ENCODE data around the gene SPACA4. TPM values are rescaled to one million over a fixed set of nuclear protein-coding genes. Genes with fewer than 3 reads are reported as not detected.

SPACA4 gene
- total and polyA plus RNA-seq, 10 of the 15 experiments (the other 5 are each of a cell fraction or from before 2014, with no cell fraction given): not detected

- Histone ChIP-seq H3K4me2 (ENCODE audit: control insufficient read depth, insufficient read depth) (peak overlapping the region; percentile 92), H3K9ac (ENCODE audit: control insufficient read depth, insufficient read depth, low read length) (peak overlapping the region; percentile 66; the same call in 1 of the 2 replicates), H3K4me3 (peak overlapping the region; percentile 66), H4K20me1 (ENCODE audit: control insufficient read depth, insufficient read depth) (no peaks in the 10 kb centered on the region), H3K27me3 (replicated peaks in 1 of 2; ENCODE audit: control insufficient read depth in 2 of 2, insufficient read depth in 2 of 2, low read length in 1 of 2) (no peaks in the 10 kb centered on the region), H3K4me1 (ENCODE audit: control insufficient read depth, insufficient read depth, low read length) (peaks cover 22% of the 10 kb centered on the region), H3K36me3 (ENCODE audit: control insufficient read depth in 2 of 2, insufficient read depth in 2 of 2, low read length in 1 of 2) (peaks cover 4 to 5% of the 10 kb centered on the region in 2 experiments; a peak in 3 of 4 replicates), H3K27ac (ENCODE audit: control insufficient read depth, insufficient read depth) (peak overlapping the region; percentile 79), H3K9me3 (replicated peaks; ENCODE audit: control insufficient read depth, insufficient read depth, low read length) (no peaks in the 10 kb centered on the region), H3K79me2 (ENCODE audit: control insufficient read depth, insufficient read depth, low read length) (peaks cover 5% of the 10 kb centered on the region), H2AFZ (ENCODE audit: control insufficient read depth, low read depth, low read length) (no peak overlapping the region)
- WGBS (ENCODE audit: insufficient coverage, insufficient replicate concordance, low lambda C conversion rate, missing lambda C conversion rate): 77% methylated on average over 22 of the region's 22 CpGs
- DNase-seq (ENCODE audit: low read depth, low spot score): no peak
- CTCF ChIA-PET: interaction anchor here (0.8 to 2.3 kb wide), 7 partner anchors 10 to 49 kb away, joined by 3 to 10 read pairs (median 6); partner anchors contain the start of genes CA11, RPL18 and SPHK2
- ATAC-seq: no peak
- intact Hi-C loops (cut with micrococcal nuclease; ENCODE audit: unreplicated experiment): loop anchor here (10.0 kb wide), 1 partner anchor 331 kb away; the partner anchor contains the start of gene FTL
- no TSS peak for BruUV-seq (replicated peaks)
- POLR2A ChIA-PET: interaction anchor here (0.7 to 3.3 kb wide), 7 partner anchors 12 to 360 kb away, joined by 3 to 62 read pairs (median 4); partner anchors contain the start of genes CA11, RPL18, RUVBL2 and SPHK2
- SMC1A ChIA-PET (ENCODE audit: uncharacterized antibody, unreplicated experiment): interaction anchor here (0.9 to 2.8 kb wide), 8 partner anchors 10 to 49 kb away, joined by 3 to 22 read pairs (median 3); partner anchors contain the start of genes CA11, RPL18 and SPHK2
- RAD21 ChIA-PET (ENCODE audit: unreplicated experiment): interaction anchor here (1.1 to 3.4 kb wide), 7 partner anchors 9 to 49 kb away, joined by 3 to 16 read pairs (median 9); partner anchors contain the start of genes CA11, RPL18 and SPHK2
- in situ Hi-C loops (cut with MboI): loop anchor here (25.0 kb wide), 1 partner anchor 1254 kb away; the partner anchor contains the start of genes AKT1S1, IL4I1 and TBC1D17
- FAIRE-seq: no peak
- TF ChIP-seq IKZF1 (conservative IDR thresholded peaks at IDR 0.05): peak; percentile 41; the same call in 1 of the 2 replicates
- TF ChIP-seq RAD51 (IDR thresholded peaks at IDR 0.05): no peak; the same call in 1 of the 2 replicates
- no peak for TF ChIP-seq FOS (IDR thresholded peaks at IDR 0.05; ENCODE audit: borderline replicate concordance, extremely low read depth, insufficient read length)
- TF ChIP-seq SMARCA5 (IDR thresholded peaks at IDR 0.05): no peak
- no peak for TF ChIP-seq SMAD5 (IDR thresholded peaks at IDR 0.05; ENCODE audit: low read depth)
- TF ChIP-seq TAF1 (IDR thresholded peaks at IDR 0.05; ENCODE audit: borderline replicate concordance, low read depth, low read length): no peak
- peak; percentile 61 for TF ChIP-seq NR2C2 (IDR thresholded peaks at IDR 0.05; ENCODE audit: borderline replicate concordance, control insufficient read depth, insufficient read length, low read depth)
- peak; percentile 98 for TF ChIP-seq NR2F1 (conservative IDR thresholded peaks at IDR 0.05)
- TF ChIP-seq MTA3 (IDR thresholded peaks at IDR 0.05; ENCODE audit: borderline replicate concordance, low read length): no peak; the same call in 1 of the 2 replicates
- TF ChIP-seq, protein P1, sequence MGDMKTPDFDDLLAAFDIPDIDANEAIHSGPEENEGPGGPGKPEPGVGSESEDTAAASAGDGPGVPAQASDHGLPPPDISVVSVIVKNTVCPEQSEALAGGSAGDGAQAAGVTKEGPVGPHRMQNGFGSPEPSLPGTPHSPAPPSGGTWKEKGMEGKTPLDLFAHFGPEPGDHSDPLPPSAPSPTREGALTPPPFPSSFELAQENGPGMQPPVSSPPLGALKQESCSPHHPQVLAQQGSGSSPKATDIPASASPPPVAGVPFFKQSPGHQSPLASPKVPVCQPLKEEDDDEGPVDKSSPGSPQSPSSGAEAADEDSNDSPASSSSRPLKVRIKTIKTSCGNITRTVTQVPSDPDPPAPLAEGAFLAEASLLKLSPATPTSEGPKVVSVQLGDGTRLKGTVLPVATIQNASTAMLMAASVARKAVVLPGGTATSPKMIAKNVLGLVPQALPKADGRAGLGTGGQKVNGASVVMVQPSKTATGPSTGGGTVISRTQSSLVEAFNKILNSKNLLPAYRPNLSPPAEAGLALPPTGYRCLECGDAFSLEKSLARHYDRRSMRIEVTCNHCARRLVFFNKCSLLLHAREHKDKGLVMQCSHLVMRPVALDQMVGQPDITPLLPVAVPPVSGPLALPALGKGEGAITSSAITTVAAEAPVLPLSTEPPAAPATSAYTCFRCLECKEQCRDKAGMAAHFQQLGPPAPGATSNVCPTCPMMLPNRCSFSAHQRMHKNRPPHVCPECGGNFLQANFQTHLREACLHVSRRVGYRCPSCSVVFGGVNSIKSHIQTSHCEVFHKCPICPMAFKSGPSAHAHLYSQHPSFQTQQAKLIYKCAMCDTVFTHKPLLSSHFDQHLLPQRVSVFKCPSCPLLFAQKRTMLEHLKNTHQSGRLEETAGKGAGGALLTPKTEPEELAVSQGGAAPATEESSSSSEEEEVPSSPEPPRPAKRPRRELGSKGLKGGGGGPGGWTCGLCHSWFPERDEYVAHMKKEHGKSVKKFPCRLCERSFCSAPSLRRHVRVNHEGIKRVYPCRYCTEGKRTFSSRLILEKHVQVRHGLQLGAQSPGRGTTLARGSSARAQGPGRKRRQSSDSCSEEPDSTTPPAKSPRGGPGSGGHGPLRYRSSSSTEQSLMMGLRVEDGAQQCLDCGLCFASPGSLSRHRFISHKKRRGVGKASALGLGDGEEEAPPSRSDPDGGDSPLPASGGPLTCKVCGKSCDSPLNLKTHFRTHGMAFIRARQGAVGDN (IDR thresholded peaks at IDR 0.05): peak; percentile 91
- TF ChIP-seq SKIL (IDR thresholded peaks at IDR 0.05; ENCODE audit: low read depth, poor library complexity, severe bottlenecking): peak; percentile 25
- TF ChIP-seq MEF2B (IDR thresholded peaks at IDR 0.05; ENCODE audit: partially characterized antibody, poor library complexity, severe bottlenecking): peak; percentile 48
- 0 out of 4 replicates have a peak, but pooled peaks of 1 of the 2 experiments have one; percentile 16 for TF ChIP-seq IKZF2 (IDR thresholded peaks at IDR 0.05)
- TF ChIP-seq RUNX3 (IDR thresholded peaks at IDR 0.05; ENCODE audit: low read length): no peak
- TF ChIP-seq BHLHE40 (IDR thresholded peaks at IDR 0.05; ENCODE audit: borderline replicate concordance in 1 of 2, low read depth in 2 of 2, low read length in 1 of 2): peak; percentile 77 to 87
Measured at GRCh38 chr19:48633148-48634035, 26.9 kb downstream of the SPACA4 start.

Data from GM12878 (cell line).